B cell (primary cell): ENCODE measurements around the gene ZNF506. TPM values are rescaled to one million over a fixed set of nuclear protein-coding genes. Genes with fewer than 3 reads are reported as not detected.
A peak's percentile ranks its signal among the peaks of the same experiment; 100 is the strongest.
"Not testable (repeated sequence)": the region's sequence is repeated elsewhere in the genome, so short reads cannot be mapped to it uniquely, and the experiment has no call there.

Experiments
- ATAC-seq: fragments of 200-7000 bp; cut with Tn5 transposase; one replicate; pipeline ENCODE4 v1.10.0; 2021; ENCODE audit warnings: low read depth, mild to moderate bottlenecking, moderate number of reproducible peaks, moderate library complexity
- CTCF ChIA-PET: fragments of 350-600 bp; sonication (Branson Sonifier 250); formaldehyde crosslinking; loops from one replicate; lab custom pipeline; 2021; ENCODE audit warnings: antibody characterized with exemption, inconsistent platforms; lab: Charles Lee
- POLR2A ChIA-PET: fragments of 350-600 bp; sonication (Branson Sonifier 250); formaldehyde crosslinking; loops from one replicate; lab custom pipeline; 2021; ENCODE audit warnings: antibody characterized with exemption; lab: Charles Lee
- DNase-seq: peaks from one replicate; pipeline ENCODE4 v3.0.0; 2013
- H2AFZ ChIP-seq: 2 replicates; pipeline ENCODE4 v1.6.1; 2012; ENCODE audit warnings: mild to moderate bottlenecking, low read depth, low read length; ENCODE audit not compliant: insufficient read depth, poor library complexity, severe bottlenecking
- H3K27ac ChIP-seq, 2 donors: 1 replicate in 1 of 2; 2 replicates in 1 of 2; pipeline ENCODE4 v1.5.1; 2012 to 2013; ENCODE audit warnings: low read length in 2 of 2, mild to moderate bottlenecking in 2 of 2, moderate library complexity in 1 of 2
- H3K27me3 ChIP-seq, 4 experiments: fragments of 200-600 bp in 1 of 4; sonication (generic) in 1 of 4; replicated peaks in 1 of 4; 1 replicate in 2 of 4; 2 replicates in 2 of 4; pipeline versions ENCODE4 v1.6.1 to v1.7.0; 2013 to 2016; ENCODE audit warnings: low read length in 3 of 4, mild to moderate bottlenecking in 2 of 4, mixed read lengths in 1 of 4, moderate library complexity in 1 of 4; ENCODE audit not compliant: insufficient read depth in 4 of 4, control insufficient read depth in 3 of 4; ENCODE audit errors: control extremely low read depth in 1 of 4
- H3K36me3 ChIP-seq, 2 experiments: replicated peaks in 1 of 2; 1 replicate in 1 of 2; 2 replicates in 1 of 2; pipeline versions ENCODE4 v1.6.1 to v1.7.1; 2013; ENCODE audit warnings: low read length in 1 of 2; ENCODE audit not compliant: insufficient read depth in 2 of 2, control insufficient read depth in 1 of 2; ENCODE audit errors: control extremely low read depth in 1 of 2, extremely low read depth in 1 of 2
- H3K4me1 ChIP-seq, 2 donors: fragments of 200-600 bp in 1 of 2; sonication (generic) in 1 of 2; 1 replicate in 1 of 2; 2 replicates in 1 of 2; pipeline versions ENCODE4 v1.5.1 to v1.6.1; 2013 to 2017; ENCODE audit warnings: low read length in 2 of 2; ENCODE audit not compliant: control insufficient read depth in 2 of 2, insufficient read depth in 2 of 2
- H3K4me2 ChIP-seq: replicated peaks from 2 replicates; pipeline ENCODE3; 2012; ENCODE audit warnings: mild to moderate bottlenecking, low read depth, low read length; ENCODE audit not compliant: poor library complexity, severe bottlenecking
- H3K4me3 ChIP-seq, 5 experiments: fragments of 200-600 bp in 1 of 5; sonication (generic) in 1 of 5; 1 replicate in 3 of 5; 2 replicates in 2 of 5; pipeline versions ENCODE4 v1.5.1 to v1.7.0; 2011 to 2016; ENCODE audit warnings: low read length in 4 of 5, mild to moderate bottlenecking in 4 of 5, low read depth in 2 of 5, control low read depth in 1 of 5, moderate library complexity in 1 of 5; ENCODE audit not compliant: insufficient read depth in 1 of 5; ENCODE audit errors: control extremely low read depth in 1 of 5, extremely low read depth in 1 of 5
- H3K79me2 ChIP-seq: fragments of 200-600 bp; sonication (generic); one replicate; pipeline ENCODE4 v1.6.0; 2016; ENCODE audit warnings: low read length; ENCODE audit not compliant: control insufficient read depth, insufficient read depth
- H3K9ac ChIP-seq: fragments of 200-600 bp; sonication (generic); 2 replicates; pipeline ENCODE4 v1.6.1; 2017; ENCODE audit warnings: mild to moderate bottlenecking, low read length, moderate library complexity
- H3K9me3 ChIP-seq, 3 donors: one replicate each; pipeline versions ENCODE4 v1.6.1 to v1.7.1; 2013; ENCODE audit warnings: low read length in 2 of 3; ENCODE audit not compliant: control insufficient read depth in 2 of 3, insufficient read depth in 1 of 3; ENCODE audit errors: control extremely low read depth in 1 of 3
- H4K20me1 ChIP-seq: 2 replicates; pipeline ENCODE4 v1.6.0; 2012; ENCODE audit warnings: mild to moderate bottlenecking, low read length; ENCODE audit not compliant: insufficient read depth, control insufficient read depth, poor library complexity, severe bottlenecking
- H3K27ac Mint-ChIP-seq: one replicate; pipeline ENCODE4 v1.8.0; 2021; ENCODE audit warnings: mixed read lengths
- H3K27me3 Mint-ChIP-seq: one replicate; pipeline ENCODE4 v1.8.0; 2021; ENCODE audit warnings: mixed read lengths
- H3K4me1 Mint-ChIP-seq: one replicate; pipeline ENCODE4 v1.8.0; 2021; ENCODE audit warnings: mixed read lengths
- H3K4me3 Mint-ChIP-seq: one replicate; pipeline ENCODE4 v1.8.0; 2021; ENCODE audit warnings: mixed read lengths
- H3K9me3 Mint-ChIP-seq: one replicate; pipeline ENCODE4 v1.8.0; 2022; ENCODE audit warnings: mixed read lengths; ENCODE audit not compliant: insufficient read depth
- EZH2 ChIP-seq: IDR thresholded peaks from 2 replicates; pipeline ENCODE4 v1.6.1; 2012; ENCODE audit warnings: borderline replicate concordance, low read depth, mild to moderate bottlenecking, moderate library complexity, low read length; ENCODE audit not compliant: insufficient read depth, poor library complexity, severe bottlenecking
- WGBS: methylation state at CpG from one replicate; pipeline ENCODE4 v1.1.5; 2013; ENCODE audit warnings: missing lambda C conversion rate; ENCODE audit not compliant: insufficient coverage; 5-methylcytosine and 5-hydroxymethylcytosine counted together
- intact Hi-C: fragments of 100-400 bp; cut with micrococcal nuclease; formaldehyde crosslinking; loops from one replicate; pipeline ENCODE4 v1.10.0; 2022
- polyA plus RNA-seq: library from polyadenylated mRNA; depleted of rRNA; stranded (reverse); fragments of >200 nt; gene quantifications from 2 replicates; pipeline ENCODE4 v1.2.3, GENCODE V29; 2012
- total RNA-seq, 2 donors: library from RNA; stranded (reverse); fragments of 120-200 nt in 1 of 2; gene quantifications; 1 replicate in 1 of 2; 2 replicates in 1 of 2; pipeline versions ENCODE4 v1.2.3 to v1.2.4, GENCODE V29; 2013 to 2022
- TF ChIP-seq, protein P1 (sequence below): fragments of 200-600 bp; IDR thresholded peaks from one replicate; pipeline ENCODE4 v1.8.0; 2022; ENCODE audit warnings: antibody characterized with exemption, mild to moderate bottlenecking

The ZNF506 gene
- total and polyA plus RNA-seq, 2 donors (not counting 1 experiment from before 2014, with no cell fraction given): 25.6 to 67.6 TPM

DNA sequence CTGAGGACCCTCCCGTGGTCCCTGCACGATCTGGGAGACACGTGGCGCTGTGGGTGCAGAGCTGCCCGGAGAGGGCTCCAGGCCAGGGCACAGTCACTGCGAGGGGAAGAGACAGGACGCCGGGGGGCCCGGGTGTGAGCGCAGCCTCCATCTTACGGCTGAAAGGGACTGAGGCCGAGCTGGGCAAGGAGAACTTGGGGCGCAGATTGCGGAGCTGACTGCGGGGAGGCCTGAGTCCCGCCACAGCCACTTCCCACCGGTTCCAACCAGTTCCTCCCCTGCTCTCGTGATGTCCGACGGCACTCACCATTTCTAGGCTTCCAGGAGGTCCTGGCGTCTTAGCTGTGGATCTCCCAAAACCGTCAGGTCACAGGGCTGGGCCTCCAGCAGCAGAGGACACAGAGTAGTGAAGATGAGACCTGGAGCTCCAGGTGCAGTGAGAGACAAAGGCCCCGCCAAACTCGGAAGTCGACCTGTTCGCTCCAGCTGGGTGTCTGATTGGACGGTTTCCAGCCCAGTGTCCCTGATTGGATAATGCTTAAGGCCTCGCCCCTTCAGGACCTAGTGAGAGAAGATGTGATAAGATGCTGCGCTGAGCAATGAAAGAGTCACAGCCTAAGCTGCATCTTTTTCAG, 39.3 kb upstream of the ZNF506 start:
- DNase-seq (peak; percentile 76), ATAC-seq (peak; percentile 53)
- Mint-ChIP-seq H3K4me1 (peaks cover 26% of the 10 kb centered on the region), H3K4me3 (peak overlapping the region; percentile 88), H3K27ac (peak overlapping the region; percentile 76), H3K27me3 (no peaks in the 10 kb centered on the region), H3K9me3 (no peaks in the 10 kb centered on the region)
- H3K27ac ChIP-seq: peak overlapping the region; percentile 56 to 60
- H3K79me2 ChIP-seq: peaks cover 14% of the 10 kb centered on the region
- H3K9me3 ChIP-seq: peaks cover 0 to 7% (median 3%) of the 10 kb centered on the region in 3 donors
- H2AFZ ChIP-seq: peak overlapping the region; percentile 83
- no peaks in the 10 kb centered on the region for H3K27me3 ChIP-seq
- H3K4me2 ChIP-seq: peak overlapping the region; percentile 74
- peak overlapping the region; percentile 68 for H3K9ac ChIP-seq
- ChIA-PET POLR2A (interaction anchor here (0.6 to 1.8 kb wide), 5 partner anchors 9 to 322 kb away, joined by 3 to 14 read pairs (median 3); partner anchors contain the start of gene ZNF506), CTCF (interaction anchor here (0.7 to 1.5 kb wide), 5 partner anchors 8 to 328 kb away, joined by 3 to 4 read pairs (median 3); no protein-coding TSS in a partner anchor)
- intact Hi-C loops: loop anchor here (10.0 kb wide), 1 partner anchor 174 kb away; the partner anchor contains the start of gene ZNF682
- H3K36me3 ChIP-seq: no peaks in the 10 kb centered on the region
- no peak for TF ChIP-seq EZH2
- TF ChIP-seq, protein P1, sequence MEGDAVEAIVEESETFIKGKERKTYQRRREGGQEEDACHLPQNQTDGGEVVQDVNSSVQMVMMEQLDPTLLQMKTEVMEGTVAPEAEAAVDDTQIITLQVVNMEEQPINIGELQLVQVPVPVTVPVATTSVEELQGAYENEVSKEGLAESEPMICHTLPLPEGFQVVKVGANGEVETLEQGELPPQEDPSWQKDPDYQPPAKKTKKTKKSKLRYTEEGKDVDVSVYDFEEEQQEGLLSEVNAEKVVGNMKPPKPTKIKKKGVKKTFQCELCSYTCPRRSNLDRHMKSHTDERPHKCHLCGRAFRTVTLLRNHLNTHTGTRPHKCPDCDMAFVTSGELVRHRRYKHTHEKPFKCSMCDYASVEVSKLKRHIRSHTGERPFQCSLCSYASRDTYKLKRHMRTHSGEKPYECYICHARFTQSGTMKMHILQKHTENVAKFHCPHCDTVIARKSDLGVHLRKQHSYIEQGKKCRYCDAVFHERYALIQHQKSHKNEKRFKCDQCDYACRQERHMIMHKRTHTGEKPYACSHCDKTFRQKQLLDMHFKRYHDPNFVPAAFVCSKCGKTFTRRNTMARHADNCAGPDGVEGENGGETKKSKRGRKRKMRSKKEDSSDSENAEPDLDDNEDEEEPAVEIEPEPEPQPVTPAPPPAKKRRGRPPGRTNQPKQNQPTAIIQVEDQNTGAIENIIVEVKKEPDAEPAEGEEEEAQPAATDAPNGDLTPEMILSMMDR: no peak
- H3K4me1 ChIP-seq: peaks cover 5% of the 10 kb centered on the region in 2 donors
- no peaks in the 10 kb centered on the region for H4K20me1 ChIP-seq
- H3K4me3 ChIP-seq: peak overlapping the region in 4 of 5 experiments; percentile 44 to 65 (median 54)
- WGBS: 23% methylated on average over 29 of the region's 29 CpGs

DNA sequence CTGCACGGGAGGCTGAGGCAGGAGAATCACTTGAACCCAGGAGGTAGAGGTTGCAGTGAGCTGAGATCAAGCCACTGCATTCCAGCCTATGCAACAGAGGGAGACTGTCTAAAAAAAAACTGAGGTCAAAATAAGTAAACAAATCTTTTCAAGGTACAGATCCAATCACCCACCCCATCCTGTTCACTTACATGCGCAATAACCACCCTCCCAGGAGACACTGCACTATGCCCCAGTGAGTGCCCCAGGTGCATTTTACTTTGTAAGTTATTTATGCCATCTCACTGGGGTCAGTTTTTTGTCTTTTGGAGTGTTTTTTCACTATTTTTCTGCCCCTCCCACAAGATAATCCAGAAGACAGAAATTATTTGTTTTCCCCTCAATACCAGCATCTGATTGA, 37.2 kb upstream of the ZNF506 start:
- POLR2A ChIA-PET: interaction anchor here (1.6 kb wide), 1 partner anchor 82 kb away, joined by 7 read pairs; no protein-coding TSS in a partner anchor
- TF ChIP-seq, protein P1: no peak
- no peak for TF ChIP-seq EZH2
- Mint-ChIP-seq H3K9me3 (no peaks in the 10 kb centered on the region), H3K27ac (peak overlapping the region; percentile 65), H3K27me3 (no peaks in the 10 kb centered on the region), H3K4me3 (peak overlapping the region; percentile 62), H3K4me1 (peaks cover 27% of the 10 kb centered on the region)
- H3K36me3 ChIP-seq: no peaks in the 10 kb centered on the region
- intact Hi-C loops: no loop called here
- no peak overlapping the region for H3K4me2 ChIP-seq
- H3K9ac ChIP-seq: no peak overlapping the region
- ATAC-seq (peak; percentile 66), DNase-seq (peak; percentile 35)
- no peak overlapping the region for H3K4me3 ChIP-seq
- CTCF ChIA-PET: no interaction called here
- H3K79me2 ChIP-seq: peaks cover 14% of the 10 kb centered on the region
- peaks cover 0 to 7% (median 4%) of the 10 kb centered on the region in 3 donors for H3K9me3 ChIP-seq
- no peaks in the 10 kb centered on the region for H4K20me1 ChIP-seq
- H3K4me1 ChIP-seq: peaks cover 5% of the 10 kb centered on the region in 2 donors
- H3K27ac ChIP-seq: no peak overlapping the region
- no peak overlapping the region for H2AFZ ChIP-seq
- H3K27me3 ChIP-seq: no peaks in the 10 kb centered on the region
- WGBS: no CpG with 5 or more reads among the region's 2 CpGs

DNA sequence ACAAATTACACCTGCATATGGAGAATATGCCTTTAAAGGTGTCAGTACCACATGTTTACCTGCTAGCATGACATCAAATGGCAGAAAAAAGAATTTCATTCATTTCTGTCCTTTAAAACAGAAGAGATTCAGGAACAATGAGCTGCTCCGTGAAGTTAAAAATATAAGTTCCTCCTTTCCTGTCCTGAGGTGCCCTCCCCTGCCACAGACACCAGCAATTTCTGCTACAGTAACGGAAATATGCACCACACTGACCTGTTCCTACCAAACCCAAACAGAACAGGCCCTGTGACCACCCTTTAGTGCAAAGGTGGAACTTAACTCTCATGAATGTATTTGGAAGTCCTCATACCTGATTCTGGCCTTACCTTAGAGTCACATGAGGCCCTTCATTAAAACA, 30.2 kb upstream of the ZNF506 start:
- H3K9ac ChIP-seq, DNase-seq, H2AFZ ChIP-seq, H3K27ac ChIP-seq, ATAC-seq, H3K36me3 ChIP-seq, H3K4me3 ChIP-seq, H3K4me2 ChIP-seq, H3K79me2 ChIP-seq, intact Hi-C loops, H3K9me3 Mint-ChIP-seq, H3K4me3 Mint-ChIP-seq, H3K27me3 Mint-ChIP-seq, H3K27me3 ChIP-seq, H4K20me1 ChIP-seq: not testable (repeated sequence)
- WGBS: 11% methylated on average over 1 of the region's 2 CpGs
- Mint-ChIP-seq H3K27ac (peak overlapping the region; percentile 28), H3K4me1 (peaks cover 22% of the 10 kb centered on the region)
- Histone ChIP-seq H3K4me1 (peaks cover 6 to 20% of the 10 kb centered on the region in 2 donors), H3K9me3 (peaks cover 0 to 12% (median 4%) of the 10 kb centered on the region in 3 donors)
- ChIA-PET CTCF (interaction anchor here (0.8 to 1.5 kb wide), 2 partner anchors 30 to 75 kb away, joined by 3 to 4 read pairs; partner anchors contain the start of gene ZNF506), POLR2A (interaction anchor here (1.2 kb wide), 1 partner anchor 9 kb away, joined by 3 read pairs; no protein-coding TSS in a partner anchor)
